ENCODE data around the gene ALX4.

DNA sequence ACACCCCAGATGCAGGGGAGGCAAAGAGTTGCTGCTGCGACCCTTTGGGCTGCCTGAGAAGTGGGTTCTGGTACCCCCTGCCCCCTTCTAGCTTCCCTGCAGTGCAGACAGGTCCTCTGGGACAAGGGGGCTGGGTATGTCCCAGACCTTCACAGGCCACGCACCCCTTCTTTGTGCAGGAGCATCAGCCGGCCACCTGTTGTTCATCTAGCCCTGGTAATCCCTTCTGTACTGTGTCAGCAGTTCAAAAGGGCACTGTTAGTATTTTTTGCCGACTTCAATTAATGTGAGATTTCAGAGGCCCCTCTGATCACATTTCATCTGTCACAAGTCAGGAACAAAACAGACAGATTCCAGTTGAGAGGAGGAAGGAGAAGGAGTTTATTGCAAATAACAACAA, 49.9 kb downstream of the ALX4 start:
- TF ChIP-seq POLR2A (IDR thresholded peaks at IDR 0.05; ENCODE audit: low read depth, low read length) (no peak), POLR2AphosphoS5 (IDR thresholded peaks at IDR 0.05; ENCODE audit: low read depth, low read length) (no peak), TAF1 (IDR thresholded peaks at IDR 0.05; ENCODE audit: low read depth, low read length) (no peak), SPI1 (IDR thresholded peaks at IDR 0.05; ENCODE audit: low read depth, low read length) (no peak), POU2F2 (IDR thresholded peaks at IDR 0.05; ENCODE audit: low read depth, low read length) (no peak), PAX5 (IDR thresholded peaks at IDR 0.05; ENCODE audit: insufficient read depth, low read length, severe bottlenecking) (no peak)

Measured in GM12891 (cell line).